HPDE6-E6E7 (cell line): ENCODE data around the gene EFCAB8.
"Not testable (repeated sequence)": the region's sequence is repeated elsewhere in the genome, so short reads cannot be mapped to it uniquely, and the experiment has no call there.

Experiments used
- DNase-seq: peaks from one replicate; pipeline ENCODE4 v3.0.0; 2011; ENCODE audit warnings: missing footprints; ENCODE audit errors: extremely low spot score

The EFCAB8 gene

DNA sequence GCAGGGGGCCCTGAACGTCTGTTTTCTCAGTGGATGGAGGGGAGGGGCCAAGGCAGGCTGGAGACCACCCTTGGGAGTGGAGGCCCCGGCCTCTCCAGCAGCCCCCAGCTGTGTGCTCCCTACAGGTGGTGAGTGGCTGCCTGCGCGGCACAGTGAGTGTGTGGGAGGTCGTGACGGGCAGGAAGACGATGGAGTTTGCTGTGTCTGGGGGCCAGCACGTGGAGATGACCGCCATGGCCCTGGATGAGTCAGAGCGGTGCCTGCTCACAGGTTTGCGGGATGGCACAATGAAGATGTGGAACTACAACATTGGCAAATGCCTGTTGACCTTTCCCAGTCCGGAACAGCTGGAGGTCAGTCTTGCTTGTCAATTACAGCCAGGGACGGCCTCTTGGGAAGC lies 52.6 kb downstream of the EFCAB8 start:
- no peak for DNase-seq

DNA sequence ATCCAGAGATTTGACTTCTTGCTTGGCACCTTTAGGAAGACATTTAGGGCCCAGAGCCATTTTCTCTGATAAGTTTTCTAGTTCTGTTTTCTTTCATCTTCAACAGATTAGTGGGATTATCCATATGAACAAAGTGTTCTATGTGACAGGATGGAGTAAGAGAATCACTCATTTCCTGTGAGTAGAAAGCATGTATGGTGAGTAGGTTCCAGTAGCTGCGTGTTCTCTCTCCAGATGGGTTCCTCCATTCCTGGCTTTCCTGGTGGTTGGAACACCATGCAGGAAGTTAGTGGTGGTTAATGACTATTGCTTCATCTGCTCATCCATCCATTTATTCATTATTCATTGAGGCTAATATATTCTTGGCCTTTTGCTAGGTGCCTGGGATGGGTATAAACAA lies 54.0 kb downstream of the EFCAB8 start:
- no peak for DNase-seq

DNA sequence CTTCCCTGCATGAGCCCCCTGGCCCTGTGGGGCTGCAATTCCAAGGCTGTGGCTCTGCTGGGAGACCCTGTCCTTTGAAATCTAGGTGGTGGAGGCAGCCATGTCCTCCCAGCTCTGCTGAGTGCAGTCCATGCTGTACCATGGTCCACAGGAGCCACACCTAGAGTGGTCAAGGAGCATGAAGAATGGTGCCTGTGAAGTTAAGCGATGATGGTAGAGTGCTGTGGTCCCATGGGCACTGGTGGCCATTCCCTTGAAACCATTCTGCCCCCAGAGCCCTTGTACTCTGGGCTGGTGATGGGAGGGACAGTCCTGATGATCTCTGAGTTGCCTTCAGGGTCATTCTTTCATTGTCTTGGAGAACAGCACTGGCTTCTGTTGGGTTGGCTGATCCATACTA lies 55.3 kb downstream of the EFCAB8 start:
- no peak for DNase-seq

DNA sequence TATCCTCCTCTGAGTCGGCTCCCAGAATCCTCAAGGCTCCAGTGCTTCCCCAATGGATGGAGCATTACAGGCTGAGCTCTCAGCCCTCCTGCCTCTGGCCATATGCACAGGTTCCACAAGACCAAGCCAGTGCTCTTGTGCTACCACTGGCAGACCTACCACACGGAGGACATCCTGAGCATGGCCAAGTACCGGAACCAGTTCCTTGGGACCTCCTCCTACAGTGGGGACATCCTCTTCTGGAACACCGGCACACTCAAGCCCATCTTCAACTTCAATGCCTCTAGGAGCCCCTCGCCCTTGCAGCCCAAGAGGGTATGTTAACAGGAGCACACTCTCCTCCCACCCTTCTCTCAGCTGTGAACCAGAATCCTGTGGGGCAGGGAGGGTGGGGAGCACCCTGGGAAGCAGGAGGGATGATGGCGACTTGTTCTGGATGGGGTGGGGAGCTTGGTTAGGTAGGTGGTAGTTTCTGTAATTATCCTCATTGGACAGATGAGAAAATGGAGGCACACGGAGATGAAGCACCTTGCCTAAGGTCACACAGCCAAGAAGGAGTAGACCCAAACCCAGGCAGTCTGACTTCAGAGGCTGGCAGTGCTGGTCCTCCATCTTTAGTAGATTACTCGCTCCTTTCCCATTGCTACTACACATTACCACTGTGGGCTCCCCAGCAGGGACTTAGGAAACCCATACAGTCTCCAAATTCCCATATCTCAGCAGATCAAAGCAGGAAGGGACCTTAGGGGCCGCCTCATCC lies 58.6 kb downstream of the EFCAB8 start:
- DNase-seq, result no peak

DNA sequence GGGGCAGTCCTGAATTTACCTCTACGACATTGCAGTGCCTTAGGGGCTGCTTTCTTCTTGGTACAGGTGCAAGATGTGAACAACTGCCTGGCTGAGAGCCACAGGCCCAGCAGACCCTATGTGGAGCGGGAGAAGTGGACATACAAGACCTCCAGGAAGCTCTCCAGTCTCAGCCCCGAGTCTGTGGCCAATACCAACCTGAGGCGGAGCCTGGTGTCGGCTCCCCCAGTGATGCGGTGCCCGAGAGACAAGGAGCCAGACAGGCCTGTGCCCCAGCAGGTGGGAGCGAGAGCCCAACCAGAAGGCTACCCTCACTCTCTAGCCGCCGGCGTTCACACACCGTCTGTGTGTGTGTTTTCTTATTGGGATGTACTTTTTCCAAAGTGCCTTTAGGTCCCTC lies 59.6 kb downstream of the EFCAB8 start:
- DNase-seq, result no peak

DNA sequence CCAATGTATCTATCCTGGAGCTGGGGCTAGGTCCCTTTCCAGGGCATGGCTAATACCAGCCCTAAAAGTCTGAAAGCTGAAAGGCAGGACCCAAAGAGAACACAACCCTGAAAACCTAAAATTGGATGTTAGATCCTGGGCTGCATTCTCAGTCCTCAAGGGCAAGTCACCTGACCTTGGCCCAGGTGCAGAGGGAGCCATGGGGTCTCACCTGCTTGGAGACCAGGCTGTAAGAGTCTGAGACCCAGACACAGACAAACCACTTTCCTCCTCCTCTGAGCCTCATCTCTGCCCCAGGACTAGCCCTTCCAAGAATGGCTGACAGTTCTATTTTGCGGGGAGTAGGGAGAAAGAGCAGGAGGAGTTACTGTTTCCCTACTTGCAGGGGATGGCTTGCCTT lies 60.0 kb downstream of the EFCAB8 start:
- DNase-seq, result no peak

DNA sequence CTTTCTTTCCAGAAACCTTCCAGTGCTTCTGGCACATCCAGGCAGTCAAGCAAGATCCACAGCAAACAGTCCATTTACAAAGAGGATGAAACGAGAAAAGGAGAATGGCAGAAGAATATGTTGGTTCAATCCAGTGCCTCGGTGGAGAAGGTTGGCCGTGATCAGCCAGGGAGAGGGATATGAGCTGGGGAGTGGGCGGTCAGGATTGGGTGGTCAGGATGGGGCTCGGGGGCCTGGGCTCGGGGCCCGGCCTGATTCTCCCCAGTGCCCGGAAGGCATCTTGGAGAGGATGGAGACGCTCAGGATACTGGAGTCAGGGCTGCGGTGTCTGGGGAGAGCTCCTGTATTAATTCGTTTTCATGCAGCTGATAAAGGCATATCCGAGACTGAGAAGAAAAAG lies 61.3 kb downstream of the EFCAB8 start:
- DNase-seq, result no peak

DNA sequence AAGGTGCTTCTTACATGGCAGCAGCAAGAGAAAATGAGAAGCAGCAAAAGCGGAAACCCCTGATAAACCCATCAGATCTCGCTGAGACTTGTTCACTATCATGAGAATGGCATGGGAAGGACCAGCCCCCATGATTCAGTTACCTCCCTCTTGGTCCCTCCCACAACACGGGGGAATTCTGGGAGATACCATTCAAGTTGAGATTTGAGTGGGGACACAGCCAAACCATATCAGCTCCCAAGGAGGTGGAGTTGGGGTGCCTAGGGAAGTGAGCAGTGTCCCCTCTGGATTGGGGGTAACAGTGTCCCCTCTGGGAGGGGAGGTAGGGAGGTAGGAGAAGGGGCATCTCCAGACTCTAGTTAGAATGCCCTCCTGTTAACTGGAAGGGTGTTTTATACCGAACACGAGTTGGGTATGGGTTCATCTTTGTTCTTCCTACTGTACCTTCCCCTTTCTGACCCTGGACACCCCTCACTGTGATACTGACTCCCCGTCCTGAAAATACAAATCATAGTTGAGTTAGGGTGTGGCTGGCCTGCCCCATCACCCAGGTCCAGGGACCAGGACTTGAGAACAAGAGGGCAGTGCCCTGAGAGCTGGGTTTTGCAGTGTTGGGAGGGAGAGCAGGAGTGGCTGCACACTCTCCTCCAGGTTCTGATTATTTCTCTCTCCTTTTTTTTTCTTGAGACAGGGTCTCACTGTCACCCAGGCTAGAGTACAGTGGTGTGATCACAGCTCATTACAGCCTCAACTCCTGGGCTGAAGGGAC lies 62.0 kb downstream of the EFCAB8 start:
- DNase-seq, result no peak

DNA sequence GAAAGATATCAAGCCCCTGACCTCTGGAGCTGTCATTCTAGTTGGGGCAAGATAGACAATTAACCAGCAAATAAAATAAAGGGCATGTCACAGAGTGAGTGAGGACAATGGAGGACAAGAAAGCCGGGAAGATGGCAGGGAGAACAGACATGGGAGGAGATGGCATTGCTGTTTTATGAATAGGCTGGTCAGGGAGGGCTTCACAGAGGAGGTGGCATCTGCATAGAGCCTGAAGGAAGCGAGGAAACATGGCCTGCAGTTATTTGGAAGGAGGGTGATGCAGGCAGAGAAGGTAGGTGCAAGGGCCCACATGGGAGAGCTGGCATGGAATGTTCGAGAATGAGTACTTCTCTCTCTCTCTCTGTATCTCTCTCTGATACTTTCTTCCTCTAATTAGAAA lies 63.7 kb downstream of the EFCAB8 start:
- DNase-seq, result no peak

DNA sequence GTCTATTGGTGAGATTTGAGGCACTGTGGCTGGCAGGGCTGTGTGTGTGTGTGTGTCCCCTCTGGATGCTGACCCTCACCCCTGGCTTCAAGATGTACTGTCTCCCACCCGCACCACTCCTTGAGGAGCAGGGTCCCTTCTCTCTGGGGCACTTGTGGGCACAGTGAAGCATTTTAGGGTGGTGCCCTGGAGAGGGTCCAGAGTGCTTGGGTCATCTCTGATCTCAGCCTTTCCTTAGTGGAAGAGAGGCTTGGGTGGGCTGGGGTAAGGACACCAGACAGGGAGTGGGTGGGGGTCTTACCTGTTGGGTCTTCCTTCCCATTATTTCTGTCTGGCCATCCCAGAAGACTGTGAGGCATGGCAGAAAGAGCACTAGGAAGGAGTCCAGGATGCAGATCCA lies 66.1 kb downstream of the EFCAB8 start:
- DNase-seq, result no peak

DNA sequence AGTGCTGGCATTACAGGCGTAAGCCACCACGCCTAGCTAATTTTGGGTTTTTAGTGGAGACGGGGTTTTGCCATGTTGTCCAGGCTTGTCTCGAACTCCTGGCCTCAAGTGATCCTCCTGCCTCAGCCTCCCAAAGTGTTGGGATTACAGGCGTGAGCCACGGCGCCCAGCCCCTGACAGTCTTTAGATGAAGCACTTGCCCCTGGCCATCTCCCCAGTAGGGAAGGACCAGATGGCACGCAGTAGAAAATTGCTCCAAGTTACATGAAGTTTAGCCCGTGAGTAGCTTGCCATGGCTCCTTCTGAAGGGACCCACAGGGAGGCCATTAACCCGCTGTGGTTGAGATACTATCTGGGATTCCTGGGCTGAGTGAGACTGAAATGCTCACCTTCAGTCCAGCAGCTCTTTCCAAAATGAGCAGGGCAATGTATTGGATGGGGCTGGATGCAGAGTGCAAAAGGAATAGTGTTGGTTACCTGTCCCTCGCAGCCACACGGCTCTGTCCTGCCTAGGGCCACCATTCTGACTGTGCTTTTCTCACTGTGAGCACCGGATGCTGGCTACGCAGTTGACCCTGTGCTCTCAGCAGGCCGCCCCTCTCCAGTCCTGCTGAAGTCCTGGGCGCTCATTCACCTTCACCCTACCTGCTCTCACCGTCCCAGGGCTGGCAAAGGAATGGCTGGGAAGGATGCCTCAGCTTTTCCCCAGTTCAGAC lies 66.9 kb downstream of the EFCAB8 start:
- DNase-seq, result no peak

DNA sequence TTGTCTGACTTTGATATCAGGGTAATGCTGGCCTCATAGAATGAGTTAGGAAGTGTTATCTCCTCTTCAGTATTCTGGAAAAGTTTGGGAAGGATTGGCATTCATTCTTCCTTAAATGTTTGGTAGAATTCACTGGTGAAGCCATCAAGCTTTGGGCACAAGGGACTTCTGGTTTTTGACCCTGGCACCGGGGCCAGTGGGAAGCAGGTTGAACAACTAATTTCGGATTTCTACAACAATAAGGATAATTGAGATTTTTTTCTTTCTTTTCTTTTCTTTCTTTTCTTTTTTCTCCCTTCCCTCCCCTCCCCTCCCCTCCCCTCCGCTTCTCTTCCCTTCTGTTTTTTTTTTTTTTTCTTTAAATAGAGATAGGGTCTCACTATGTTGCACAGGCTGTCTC lies 70.4 kb downstream of the EFCAB8 start:
- no peak for DNase-seq

DNA sequence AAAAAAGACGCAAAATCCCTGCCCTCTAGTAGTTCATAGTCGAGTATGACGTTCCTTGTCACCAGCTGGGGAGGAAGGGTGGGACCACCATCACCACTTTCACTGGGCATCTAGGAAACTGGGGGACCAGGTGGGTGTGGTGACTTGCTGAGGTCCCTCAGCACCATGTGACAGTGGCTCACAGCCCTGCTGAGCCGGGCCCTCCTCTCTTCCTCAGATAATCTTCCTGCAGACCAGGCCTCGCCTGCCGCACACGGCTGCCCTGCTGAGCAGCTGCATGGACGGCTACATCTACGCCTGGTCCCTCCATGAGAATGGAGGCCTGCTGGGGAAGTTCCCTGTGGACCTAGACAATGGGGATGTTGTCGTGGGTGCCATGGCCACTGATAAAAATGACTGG lies 71.5 kb downstream of the EFCAB8 start:
- DNase-seq, result no peak

DNA sequence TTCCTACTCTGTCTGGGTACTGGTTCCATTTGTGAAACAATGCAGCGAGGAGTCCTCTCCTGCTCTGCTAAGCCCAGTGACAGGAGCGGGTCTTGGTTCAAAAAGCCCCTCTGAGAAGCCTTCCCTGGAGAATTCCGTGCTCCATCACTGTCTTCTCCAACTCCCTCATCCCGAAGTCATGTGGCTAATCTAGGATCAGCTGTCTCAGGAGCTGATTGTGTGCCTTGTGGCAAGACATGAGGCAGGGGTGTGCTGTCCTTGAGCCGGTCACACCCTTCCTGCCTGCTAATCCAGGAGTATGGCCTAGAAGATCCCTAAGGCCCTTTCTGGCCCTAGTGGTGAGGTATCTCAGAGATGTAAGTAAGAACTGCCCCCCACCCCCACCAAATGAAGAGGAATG lies 72.0 kb downstream of the EFCAB8 start:
- DNase-seq, result no peak

DNA sequence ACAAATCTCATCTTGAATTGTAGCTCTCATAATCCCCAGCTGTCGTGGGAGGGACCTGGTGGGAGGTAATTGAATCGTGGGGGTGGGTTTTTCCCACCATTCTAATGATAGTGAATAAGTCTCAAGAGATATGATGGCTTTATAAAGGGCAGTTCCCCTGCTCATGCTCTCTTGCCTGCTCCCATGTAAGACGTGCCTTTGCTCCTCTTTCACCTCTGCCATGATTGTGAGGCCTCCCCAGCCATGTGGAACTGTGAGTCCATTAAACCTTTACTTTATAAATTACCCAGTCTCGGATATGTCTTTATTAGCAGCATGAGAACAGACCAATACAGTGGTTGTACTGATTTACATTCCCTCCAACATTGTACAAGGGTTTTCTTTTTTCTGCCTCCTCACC lies 75.9 kb downstream of the EFCAB8 start:
- DNase-seq, result no peak

DNA sequence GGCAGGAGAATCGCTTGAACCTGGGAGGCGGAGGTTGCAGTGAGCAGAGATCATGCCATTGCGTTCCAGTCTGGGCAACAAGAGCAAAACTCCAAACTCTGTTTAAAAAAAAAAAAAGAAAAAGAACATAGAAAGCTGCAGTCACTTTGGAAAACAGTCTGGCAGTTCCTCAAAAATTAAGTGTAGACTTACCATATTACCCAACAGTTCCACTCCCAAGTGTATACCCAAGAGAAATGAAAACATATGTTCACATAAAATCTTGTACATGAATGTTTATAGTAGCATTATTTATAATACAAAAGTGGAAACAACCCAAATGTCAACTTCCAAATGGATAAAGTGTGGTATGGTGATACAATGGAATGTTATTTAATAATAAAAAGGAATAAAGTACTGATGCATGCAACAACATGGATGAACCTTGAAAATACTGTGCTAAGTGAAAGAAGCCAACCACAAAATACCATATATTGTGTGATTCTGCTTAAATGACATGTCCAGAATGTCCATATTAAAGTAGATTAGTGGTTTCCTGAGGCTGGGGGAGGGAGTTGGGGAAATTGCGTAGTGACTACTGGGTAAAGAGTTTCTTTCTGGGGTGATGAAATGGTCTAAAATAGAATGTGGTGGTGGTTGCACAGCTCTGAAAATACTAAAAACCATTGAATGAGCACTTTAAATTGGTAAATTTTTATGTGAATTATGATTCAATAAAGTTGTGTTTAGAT lies 82.6 kb downstream of the EFCAB8 start:
- no peak for DNase-seq

DNA sequence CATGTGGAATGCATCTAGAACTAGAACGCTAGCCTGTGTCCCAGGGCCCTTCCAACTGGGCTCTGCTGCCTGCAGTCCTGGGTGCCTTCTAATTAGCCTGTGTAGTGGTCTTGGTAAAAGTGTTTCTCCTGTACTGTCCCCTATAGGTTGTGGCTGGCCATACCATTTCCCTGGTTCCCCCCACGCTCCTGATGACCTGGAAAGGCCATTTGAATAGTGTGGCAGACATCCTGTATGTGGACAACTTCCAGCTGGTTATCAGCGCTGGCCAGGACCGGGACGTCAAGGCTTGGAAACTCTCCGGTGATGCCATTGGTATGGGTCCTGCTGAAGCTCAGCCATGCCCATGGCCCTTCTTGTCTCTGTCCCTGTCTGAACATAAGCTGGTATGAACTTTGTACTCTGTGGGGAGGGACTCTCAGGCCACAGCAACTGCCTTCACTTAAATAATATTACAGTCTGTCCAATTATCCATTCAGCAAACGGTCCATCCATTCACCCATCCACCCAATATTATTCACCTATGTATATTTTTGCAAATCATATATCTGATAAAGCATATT lies 84.8 kb downstream of the EFCAB8 start:
- no peak for DNase-seq

DNA sequence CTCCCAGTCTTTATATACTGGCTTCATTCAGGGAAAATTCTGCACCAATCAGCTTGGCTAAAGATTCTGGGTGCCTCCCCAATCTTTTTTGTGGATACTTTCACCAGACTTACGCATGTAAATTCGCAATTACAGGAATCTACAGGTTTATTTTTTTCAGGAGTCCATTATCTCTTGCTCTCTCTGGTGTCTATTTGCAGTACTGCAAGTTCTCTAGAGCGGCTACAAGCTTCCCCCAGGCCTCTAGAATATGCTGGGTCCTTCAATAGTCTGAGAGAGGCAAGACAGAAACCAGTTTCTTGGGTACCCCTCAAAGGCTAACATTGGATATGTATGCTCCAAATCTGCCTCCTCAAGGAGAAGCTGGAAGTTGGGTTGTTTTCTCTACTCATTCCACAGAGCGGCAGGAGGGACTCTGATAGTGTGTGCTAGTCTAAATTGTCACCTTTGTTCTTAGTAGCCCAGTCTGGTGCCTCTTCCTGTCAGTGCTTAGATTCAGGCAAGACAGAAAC lies 87.0 kb downstream of the EFCAB8 start:
- peak; percentile 74 for DNase-seq

DNA sequence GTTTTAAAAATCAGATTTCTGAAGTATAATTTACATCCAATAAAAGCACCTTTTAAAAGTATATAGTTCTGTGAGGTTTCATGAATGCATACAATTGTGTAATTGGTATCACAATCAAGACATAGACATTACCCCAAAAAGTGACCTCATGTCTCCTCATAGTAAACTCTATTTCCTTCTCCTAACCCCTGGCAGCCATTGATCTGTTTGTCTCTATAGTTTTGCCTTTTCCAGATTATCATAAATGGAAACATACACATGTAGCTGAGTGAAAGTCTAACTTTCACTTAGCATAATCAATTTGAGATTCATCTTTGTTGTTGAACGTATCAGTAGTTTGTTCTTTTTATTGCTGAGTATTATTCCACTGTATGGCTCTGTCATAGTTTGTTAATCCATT lies 87.9 kb downstream of the EFCAB8 start:
- DNase-seq, result no peak

DNA sequence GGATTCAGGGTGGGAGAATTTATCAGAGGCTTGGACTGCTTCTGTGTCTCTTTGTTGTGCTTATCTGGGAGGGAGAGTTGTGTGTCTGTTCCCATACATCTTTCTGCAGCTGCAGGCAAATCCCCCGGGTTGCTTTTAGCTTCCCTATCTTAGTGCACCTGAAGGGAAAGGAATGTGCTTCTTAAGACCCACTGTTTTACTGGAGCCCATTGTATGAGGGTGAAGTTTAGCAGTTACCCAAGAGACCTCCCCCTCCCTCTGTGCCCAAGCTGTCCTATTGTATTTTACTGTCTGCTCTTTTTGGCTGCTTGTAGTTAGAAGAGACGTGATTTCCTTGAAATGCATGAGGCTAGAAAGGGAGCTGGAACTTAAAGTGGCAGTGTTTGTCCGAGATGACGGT lies 91.8 kb downstream of the EFCAB8 start:
- not testable (repeated sequence) for DNase-seq

DNA sequence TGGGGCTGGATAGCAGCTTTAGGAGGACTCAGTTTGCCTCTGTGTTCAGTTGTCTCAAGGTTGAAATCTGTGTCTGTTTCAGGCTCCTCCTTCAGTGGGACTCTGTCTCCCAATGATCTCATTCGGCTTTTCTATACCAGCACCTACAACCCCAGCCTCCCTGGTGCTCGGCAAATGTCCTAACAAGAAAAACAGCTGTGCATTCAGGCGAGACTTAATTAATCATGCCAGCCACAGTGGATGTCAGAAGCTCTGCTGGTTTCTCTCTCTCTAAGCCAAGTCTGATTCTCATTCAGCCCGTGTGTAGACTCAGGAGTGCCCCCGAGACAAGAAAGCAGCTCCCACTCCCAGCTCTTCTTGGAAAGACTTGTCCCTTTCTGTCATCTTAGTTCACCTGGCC lies 98.7 kb downstream of the EFCAB8 start:
- no peak for DNase-seq

DNA sequence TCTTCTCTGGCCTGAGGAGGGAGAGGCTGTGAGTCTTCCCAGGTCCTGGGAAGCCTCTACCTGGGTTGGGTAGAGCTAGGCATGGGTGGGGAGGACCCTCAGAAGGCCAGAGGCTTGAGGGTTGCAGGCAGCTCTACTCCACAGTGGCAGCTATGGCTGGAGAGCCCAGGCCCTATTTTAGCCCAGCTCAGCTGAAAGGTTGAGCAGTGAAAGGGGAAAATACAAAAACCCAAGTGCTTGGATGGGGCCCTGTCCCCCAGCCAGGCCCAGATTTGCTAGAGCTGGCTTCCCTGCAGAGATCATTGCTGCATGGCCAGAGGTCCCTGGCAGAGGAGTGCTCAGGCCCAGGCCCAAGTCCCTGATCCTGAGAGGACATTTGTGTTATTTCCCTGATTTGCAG lies 99.9 kb downstream of the EFCAB8 start:
- DNase-seq, result no peak
